NCI-H524 (cell line): Measurements from ENCODE around the gene NR3C1.
A peak's percentile ranks its signal among the peaks of the same experiment; 100 is the strongest.

Experiments
- DNase-seq, 2 experiments: peaks; one replicate each; lab custom pipeline; 2025; lab: John Stamatoyannopoulos, UW

The NR3C1 gene

GRCh38 chr5:143425835-143426234 lies 22.3 kb upstream of the NR3C1 start:
- DNase-seq, result no peak

DNA sequence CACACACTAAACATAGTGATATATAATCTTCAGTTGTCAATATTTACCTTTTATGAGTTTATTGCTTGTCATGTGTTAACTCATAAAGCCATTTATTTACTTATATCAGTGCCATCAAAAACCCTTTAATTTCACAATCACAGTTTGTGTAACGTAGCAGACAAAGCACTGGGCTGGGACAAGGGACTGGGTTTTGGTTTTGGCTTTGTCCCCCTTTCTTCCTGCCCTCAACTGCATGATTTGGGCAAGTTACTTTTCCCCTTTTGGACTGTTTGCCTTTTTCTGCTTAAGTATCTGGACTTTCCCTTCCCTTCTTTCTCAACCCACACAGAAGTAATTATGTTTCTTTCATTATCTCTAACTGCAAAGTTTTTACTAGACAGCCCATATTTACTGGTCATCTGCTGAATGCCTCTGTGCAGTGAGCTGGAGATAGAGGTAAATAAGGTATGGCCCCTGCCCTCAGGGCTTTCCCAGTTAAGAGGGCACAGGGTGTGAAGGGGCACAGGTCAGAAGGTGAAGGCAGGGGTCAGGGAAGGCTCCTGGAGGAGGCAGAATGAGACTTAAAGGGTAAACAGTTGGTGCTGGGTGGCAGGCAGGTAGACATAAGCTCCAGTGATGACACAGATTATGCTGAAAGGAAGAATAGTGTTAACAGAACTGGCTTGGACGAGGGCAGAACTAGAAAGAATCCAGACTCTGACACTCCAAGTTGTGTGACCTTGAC lies 14.8 kb upstream of the NR3C1 start:
- DNase-seq, result no peak

DNA sequence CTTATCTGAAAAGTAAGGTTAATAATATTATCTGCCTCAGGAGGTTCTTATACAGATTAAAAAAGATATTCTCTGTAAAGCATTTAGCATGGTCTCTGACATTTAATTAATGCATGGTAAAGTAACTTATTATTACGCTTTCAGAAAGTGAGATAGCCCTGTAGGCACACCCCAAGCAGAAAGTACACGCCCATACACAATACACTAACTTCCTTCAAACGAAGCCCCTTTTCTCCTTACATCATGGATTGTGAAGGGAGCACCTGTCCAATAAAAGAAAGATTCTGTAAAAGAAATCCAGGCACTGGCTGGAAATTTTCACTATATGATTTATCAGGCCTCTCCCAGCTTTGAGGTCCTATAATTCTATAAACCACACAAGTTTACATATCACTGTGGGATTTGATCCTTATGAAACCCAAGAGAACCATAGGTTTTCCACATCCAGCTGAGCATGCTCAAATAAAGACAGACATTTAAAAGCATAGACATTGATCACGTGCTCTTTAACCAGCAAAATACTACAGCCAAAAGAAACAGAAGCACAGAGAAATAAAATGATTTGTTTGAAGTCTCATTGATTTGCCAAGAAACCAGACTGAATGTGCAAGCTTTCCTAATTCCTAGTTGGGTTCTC lies 14.1 kb upstream of the NR3C1 start:
- no peak for DNase-seq

DNA sequence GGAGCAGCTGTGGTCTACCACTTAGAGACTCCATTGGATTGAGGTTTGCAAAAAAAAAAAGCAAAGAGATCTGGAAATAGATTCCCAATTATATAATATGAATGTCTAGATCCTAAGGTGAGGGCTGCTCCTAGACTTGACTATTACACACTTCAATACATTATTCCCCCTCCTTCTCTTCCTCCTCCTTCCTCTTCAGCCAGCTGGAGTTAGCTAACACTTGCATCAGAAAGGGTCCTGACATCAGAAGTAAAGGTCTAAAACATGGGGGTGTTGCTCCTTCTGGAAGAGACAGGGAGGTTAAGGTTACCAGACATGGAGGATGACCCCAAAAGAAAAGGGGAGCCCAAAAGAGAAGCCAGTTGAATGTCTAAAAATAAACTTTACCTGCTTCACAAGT lies 12.9 kb upstream of the NR3C1 start:
- no peak for DNase-seq

DNA sequence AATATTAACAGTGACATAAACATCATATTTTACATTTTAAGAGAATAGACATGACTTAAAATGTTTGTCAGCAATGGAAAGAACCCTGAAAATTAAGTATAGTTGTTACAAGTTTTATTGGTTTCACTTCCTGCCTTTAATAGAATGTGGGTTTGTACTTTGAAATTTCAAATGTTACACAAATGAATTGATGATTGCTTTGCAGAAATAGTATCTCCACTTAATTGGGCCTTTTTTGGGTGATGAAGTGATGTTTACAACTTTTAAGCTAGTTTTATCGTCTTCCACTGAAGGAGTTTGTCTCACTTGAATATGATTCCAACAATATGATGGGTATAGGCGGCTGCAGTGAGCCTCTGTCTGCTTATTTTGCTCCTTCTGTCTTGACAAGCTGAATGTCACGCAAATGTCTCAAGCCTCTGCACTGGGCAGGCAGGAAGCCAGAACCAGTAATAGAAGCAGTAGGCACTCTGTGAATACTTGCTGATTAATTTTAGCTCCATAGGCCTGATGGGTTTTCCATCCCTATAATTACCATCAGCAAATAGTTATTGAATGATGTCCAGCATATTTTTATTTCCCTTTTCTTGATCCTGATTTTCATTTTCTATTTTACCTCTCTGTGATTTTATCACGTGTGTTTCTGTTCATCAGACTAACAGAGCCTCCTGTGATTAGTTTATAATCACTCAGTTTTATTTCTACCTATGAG lies 10.6 kb upstream of the NR3C1 start:
- no peak for DNase-seq

- no peak for DNase-seq
These were observed 9.3 kb upstream of the NR3C1 start for GRCh38 chr5:143412661-143413342.

DNA sequence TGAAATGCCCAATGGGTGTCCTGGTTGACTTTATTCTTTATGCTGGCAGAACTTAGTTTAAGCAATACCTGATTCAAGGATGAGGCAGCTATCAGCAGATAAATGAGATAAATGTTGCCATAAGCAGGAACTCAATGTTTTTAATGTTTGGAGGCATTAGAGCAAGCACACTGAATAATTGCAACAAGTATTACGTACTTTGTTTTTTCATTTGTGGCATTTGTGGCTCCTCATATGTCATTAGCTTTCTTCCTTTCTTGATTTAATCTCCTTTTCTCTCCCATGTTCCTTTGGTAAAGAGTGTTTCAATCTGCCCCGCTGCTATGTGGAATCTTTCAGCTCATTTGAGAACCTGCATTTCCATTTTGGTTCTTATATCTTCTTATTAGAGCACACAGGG lies 6.4 kb upstream of the NR3C1 start:
- no peak for DNase-seq

DNA sequence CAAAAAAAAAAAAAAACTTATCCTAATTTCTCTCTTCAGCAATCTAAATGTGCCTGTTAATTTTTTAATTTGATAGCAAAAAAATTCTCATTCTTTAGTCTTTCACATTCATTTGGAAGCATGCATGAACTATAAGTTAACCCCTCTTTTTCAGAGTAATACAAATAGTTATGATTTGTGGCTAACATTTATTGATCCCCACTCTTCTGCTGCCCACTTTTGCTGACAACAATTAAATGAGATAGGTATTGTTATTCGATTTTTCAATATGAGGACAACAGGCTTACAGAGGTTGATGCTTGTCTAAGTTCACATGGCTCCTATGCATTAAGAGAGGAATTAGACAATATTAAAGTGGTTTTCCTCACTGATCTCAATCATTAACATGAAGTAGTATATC lies 2.9 kb upstream of the NR3C1 start:
- DNase-seq, result no peak

- no peak for DNase-seq
These were observed 2.3 kb upstream of the NR3C1 start for GRCh38 chr5:143405849-143406098.

DNA sequence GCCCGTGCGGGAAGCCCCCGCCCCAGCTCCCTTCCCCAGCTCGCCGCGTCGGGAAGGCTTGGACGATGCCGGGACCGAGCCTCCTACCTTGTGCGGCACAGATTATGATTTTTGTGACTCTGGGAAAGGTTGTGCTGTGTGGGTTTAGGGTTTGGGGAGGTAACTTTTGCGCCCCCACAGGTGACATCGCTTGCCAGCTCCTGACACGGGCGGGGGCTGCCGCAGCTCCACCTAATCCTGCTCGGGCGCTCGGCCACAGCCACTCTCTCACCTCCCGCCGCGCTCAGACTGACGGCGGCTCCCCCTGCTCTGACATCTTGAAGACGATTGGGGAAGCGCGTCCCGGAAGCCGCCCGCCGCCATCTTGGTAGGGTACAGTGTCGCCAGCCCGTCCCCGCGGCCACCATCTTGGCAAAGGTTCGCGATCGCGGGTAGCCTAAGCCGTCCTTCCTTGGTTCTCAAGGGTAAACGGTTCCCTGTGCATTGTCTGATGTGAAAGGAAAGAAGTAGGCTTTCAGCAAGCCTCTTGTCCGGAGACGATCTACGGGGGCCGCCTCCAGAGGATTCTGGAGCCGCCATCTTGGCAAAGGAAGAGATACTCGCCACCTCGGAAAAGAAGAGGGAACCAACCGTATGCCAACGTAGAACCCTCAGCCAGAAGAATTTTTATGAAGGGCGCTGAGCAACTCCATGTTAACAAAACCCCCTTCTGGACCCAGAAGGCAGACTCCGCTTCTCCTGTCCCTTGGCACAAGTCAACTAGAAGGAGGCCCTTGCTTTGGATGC lies 1.8 kb upstream of the NR3C1 start:
- peak; percentile 77 to 87 for DNase-seq

DNA sequence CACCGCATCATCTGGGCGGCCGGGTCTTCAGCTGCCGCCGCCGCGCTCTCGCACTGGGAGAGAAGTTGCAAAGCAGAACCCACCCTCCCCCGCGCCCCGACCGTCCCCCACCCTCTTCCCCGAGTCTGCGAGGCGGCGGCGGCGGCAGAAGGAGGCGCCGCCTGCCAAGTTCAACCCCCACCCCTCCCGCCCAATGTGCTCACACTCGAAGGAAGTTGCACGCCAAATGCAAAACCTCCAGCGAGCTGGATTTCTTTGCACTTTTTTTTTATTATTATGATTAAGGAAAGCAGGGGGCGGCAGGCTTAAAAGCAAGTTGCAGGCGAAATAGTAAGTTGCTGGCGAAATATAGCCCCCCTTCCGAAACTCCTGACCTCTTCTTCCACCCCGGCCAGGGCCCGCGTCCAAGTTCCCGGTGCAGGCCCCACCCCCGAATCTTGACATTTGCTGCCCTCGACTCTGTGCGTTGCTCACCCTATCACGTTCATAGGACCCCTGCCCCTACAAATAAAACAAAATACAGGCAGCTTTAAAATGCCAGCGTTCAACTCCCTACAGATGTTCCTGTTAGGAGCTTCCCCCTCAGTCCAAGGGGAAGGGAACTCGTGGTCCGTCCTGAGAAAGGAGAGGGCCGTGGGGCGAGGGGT lies 1.1 kb upstream of the NR3C1 start:
- DNase-seq, result peak; percentile 57 to 77

- DNase-seq, result no peak
These were observed 223 bp downstream of the NR3C1 start for GRCh38 chr5:143403334-143403592.

DNA sequence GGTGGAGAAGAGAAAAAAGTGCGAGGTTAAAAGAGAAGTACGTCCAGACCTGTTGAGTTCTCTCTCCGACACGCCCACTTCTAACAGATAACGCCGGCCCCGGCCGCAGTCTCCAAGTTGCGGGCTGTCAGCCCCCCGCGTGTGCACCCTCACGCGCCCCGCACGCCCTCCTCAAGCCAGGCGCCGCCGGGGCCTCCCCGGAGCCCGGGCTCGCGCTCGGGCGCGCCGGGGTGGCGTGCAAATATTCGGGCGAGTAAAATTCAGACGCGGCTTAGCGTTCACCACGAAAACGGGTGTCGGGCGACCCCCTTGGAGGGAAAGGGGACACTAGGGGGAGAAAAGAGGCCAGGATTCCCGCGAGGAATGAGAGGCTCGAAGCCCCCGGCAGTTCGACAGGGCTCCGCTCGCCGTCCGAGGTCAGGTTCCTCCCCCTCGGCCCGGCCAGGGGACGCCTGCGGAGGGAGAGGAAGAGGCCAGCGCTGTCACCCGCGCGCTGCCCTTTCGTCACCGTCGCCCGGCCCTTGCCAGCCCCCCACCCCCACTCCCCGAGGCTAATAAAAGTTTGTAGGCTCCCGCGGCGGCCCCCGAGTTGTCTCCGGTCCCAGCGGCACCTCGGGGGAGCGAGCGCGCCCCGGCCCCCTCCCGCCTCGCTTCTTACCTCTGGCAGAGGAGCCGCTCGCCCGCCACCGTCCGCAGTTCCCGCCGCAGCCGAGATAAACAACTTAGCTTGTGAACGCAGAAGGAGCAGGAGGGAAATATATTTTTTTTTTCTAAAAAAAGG lies 743 bp downstream of the NR3C1 start:
- peak in 1 of 2 experiments; percentile 55 for DNase-seq

DNA sequence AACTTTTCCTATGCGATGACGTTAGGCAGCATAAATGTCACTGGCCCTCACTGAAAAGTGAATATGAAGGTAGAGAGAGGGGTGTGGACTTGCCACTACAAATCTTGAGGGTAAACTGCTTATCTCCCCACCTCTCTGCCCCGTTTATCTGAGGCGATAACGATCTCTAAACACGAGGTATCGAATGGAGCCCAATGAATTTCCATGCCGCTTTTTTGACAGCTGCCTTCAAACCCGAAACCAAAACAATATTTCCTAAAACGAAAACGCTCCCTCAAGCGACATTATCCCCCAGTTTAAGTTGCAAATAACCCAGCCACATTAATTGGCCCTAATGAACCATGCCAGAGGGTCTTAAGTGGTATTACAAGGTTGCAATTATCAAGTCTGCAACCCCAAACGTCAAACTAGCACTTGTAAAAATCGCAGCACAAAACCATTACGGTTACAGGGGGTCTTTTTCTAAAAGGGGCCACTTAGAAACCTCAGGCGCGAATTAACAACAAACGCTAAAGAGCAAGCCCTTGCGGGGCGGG lies 1.4 kb downstream of the NR3C1 start:
- DNase-seq, result peak; percentile 25 to 48

GRCh38 chr5:143401227-143402016 lies 2.1 kb downstream of the NR3C1 start:
- no peak for DNase-seq

DNA sequence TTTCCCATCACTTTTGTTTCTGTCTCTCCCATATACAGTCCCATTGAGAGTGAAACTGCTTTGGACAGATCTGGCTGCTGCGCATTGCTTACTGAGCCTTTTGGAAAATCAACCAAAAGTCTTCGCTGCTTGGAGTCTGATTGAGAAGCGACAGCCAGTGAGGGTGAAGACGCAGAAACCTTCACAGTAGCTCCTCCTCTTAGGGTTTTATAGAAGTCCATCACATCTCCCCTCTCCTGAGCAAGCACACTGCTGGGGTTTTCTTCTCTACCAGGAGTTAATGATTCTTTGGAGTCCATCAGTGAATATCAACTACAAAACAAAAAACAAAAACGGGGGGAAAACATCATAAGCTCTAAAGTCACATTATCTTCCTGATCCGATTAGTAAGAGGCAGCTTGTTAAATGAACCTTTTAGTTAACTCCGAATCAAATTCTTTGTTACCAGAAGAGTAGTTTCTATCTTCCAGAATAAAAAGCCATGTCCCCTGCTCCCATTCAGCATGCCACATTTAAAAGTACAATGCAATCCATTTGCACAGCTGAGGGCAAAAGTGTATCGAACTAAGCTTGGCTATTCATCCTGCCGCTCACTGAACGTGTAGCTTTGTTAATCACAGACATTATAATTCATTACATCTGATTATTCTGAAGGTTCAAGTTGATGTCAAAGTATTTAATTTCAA lies 2.8 kb downstream of the NR3C1 start:
- DNase-seq, result no peak

DNA sequence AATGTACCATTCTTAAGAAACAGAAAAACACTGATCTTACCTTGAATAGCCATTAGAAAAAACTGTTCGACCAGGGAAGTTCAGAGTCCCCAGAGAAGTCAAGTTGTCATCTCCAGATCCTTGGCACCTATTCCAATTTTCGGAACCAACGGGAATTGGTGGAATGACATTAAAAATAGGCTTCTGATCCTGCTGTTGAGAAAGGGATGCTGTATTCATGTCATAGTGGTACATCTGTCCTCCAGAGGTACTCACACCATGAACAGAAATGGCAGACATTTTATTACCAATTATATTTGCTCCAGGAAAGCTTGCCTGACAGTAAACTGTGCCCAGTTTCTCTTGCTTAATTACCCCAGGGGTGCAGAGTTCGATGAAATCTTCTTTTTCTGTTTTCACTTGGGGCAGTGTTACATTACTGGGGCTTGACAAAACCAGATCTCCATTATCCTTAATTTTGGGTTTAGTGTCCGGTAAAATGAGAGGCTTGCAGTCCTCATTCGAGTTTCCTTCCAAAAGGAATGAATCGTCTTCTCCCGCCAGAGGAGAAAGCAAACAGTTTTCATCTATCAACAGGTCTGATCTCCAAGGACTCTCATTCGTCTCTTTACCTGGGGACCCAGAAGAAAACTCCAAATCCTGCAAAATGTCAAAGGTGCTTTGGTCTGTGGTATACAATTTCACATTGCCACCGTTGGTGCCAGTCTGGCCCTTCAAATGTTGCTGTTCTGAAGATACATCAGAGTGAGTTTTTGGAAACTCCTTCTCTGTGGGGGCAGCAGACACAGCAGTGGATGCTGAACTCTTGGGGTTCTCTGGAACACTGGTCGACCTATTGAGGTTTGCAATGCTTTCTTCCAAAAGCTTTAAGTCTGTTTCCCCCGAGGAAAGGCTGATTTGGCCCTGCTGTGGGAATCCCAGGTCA lies 3.6 kb downstream of the NR3C1 start:
- DNase-seq, result no peak
